ENCODE measurements around the gene PIK3AP1.

GRCh38 chr10:96684826-96685225 is 35.5 kb downstream of the PIK3AP1 start:
- TF ChIP-seq EZH2phosphoT487 (IDR thresholded peaks at IDR 0.05; ENCODE audit: low read length): no peak
- no peak for TF ChIP-seq CTCF (IDR thresholded peaks at IDR 0.05; ENCODE audit: low read length)
